Activated CD4-positive, alpha-beta T cell treated with anti-CD3 and anti-CD28 coated beads for 4 hours (primary cell): ENCODE results near the gene ERV3-1.
"Not testable (repeated sequence)": the region's sequence is repeated elsewhere in the genome, so short reads cannot be mapped to it uniquely, and the experiment has no call there.

Experiments
- DNase-seq, 2 donors: peaks; one replicate each; pipeline ENCODE4 v3.0.0-alpha.2; 2020

Gene ERV3-1, protein sequence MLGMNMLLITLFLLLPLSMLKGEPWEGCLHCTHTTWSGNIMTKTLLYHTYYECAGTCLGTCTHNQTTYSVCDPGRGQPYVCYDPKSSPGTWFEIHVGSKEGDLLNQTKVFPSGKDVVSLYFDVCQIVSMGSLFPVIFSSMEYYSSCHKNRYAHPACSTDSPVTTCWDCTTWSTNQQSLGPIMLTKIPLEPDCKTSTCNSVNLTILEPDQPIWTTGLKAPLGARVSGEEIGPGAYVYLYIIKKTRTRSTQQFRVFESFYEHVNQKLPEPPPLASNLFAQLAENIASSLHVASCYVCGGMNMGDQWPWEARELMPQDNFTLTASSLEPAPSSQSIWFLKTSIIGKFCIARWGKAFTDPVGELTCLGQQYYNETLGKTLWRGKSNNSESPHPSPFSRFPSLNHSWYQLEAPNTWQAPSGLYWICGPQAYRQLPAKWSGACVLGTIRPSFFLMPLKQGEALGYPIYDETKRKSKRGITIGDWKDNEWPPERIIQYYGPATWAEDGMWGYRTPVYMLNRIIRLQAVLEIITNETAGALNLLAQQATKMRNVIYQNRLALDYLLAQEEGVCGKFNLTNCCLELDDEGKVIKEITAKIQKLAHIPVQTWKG

DNA sequence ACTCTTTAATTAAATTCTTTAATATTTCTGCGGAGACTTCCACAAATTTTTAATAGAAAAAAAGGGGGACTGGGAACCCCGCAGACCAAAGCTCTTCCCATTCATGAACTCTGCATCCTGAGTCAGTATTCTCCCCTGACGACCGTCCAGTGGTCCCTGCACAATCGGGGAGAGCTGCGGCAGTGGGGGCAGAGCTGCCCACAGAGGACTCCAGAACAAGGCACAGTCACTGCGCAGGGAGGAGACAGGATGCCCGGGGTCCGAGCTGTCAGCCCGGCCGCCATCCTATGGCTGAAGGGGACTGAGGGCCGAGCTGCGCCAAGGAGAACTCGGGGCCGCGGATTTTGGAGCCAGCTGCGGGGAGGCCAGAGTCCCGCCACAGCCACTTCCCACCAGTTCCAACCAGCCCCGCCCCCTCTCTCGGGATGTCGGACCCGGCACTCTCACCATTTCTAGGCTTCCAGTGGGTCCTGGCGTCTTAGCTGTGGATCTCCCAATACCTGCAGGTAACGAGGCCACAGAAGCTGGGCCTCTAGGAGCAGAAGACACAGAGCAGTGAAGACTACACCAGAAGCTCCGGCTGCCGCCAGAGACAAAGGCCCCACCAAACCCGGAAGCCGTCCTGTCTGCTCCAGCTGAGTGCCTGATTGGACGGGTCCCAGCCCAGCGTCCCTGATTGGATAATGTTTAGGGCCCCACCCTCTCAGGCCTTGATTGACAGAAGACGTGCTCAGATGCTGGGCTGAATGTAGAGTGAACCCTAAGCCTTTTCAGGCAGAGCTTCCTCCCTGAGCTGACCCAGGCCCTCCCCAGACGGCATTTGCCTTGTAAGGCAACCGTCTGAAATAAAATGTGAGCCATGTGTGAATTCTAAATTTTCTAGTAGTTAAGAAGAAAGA lies at the start of gene ERV3-1:
ERV3-1 (minus strand) TSS at position 594 of the 899 bp plus-strand sequence. CDS start 13,661 bp downstream, outside the sequence.
- peak; percentile 91 to 92 for DNase-seq

DNA sequence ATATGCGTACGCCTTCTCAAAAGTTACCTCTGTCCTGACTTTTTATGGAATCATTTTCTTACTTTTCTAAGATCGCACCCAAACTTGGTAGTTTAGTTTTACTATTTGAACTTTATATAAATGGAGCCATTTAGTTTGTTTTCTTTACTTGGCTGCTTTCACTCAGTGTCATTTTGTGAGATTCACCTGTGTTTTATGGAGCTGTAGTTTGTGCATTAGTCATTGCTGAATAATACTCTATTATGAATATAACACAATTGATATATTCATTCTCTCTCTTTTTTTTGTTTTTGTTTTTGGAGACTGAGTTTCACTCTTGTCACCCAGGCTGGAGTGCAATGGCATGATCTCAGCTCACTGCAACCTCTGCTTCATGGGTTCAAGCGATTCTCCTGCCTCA lies 49.3 kb upstream of the ERV3-1 start:
- DNase-seq: not testable (repeated sequence)

DNA sequence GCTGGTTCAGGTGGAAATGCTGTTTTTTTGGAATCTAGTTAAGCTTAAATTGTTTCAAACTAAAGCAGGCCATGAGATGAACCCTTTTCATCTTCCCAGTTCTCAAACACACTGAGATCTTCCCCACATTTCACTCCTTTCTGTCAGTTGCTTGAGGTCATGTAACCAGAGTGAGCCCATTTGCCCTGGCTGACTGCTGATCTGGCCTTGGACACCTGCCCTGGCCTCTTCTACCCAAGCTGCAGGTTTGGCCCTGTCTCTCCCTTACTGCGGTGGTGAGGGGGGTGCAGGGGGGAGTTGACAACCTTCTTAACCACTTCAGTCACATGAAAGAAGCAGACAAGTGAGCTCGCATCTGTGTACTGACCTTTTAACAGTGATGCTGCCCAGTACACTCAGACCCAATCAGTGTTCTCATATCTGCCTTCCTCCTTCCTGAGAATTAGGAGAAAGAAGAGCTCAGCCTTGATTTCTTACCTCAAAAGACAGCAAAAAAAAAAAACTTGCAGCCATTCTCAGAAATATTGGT lies 48.0 kb upstream of the ERV3-1 start:
- DNase-seq: not testable (repeated sequence)

DNA sequence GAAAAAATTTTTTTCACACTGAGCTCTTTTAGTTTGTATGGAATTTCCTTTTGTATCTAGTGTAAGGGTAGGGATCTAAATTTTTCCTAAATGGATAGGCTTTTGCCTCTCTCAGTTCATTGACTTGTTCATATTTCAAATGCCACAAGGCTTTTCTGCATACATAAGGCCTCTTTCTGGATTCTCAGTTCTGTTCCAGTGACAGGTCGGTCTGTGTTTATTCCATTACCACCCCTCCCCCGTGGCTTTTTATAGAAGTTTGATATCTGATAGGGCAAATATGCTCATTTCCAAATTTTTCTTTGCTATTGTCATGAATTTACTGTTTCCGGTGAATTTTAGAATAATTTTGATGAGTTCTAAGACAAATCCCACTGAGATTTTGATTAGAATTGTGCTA lies 45.2 kb upstream of the ERV3-1 start:
- not testable (repeated sequence) for DNase-seq

DNA sequence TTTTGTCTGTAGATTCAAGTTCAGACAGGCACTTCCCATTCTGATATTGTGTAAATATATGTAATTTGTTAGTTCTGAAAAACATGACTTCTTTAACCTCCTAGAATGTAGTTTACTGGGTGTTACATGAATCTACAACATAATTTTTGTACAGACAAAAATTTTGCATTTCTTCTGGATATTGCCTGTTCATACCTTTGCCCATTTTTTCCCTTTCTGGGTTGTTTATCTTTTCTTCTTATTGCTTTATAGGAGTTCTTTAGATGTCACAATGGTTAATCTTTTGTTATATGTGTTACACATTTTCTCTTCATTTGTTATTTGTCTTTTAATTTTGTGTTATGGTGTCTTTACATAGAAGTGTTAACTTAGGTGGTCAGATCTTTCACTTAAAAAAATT lies 44.7 kb upstream of the ERV3-1 start:
- DNase-seq: not testable (repeated sequence)

DNA sequence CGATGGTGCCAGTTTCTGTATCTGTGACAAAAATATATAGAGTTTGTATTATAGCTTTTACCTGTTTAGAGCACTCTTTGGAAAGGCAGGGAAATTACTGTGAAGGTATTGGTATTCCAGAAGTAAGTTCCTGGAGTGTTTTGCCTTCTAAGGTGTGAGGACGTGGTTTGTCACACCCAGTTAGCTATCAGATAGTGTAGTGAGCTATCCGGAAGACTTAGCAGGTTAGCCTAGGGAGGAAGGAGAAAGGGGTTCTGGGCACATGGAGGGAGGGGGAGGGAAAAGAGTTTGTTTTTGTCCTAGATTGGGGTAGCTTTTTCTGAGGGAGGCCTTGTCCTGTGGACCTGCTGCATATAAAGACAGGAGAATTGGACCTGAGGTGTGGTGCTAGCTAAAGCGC lies 39.8 kb upstream of the ERV3-1 start:
- not testable (repeated sequence) for DNase-seq

DNA sequence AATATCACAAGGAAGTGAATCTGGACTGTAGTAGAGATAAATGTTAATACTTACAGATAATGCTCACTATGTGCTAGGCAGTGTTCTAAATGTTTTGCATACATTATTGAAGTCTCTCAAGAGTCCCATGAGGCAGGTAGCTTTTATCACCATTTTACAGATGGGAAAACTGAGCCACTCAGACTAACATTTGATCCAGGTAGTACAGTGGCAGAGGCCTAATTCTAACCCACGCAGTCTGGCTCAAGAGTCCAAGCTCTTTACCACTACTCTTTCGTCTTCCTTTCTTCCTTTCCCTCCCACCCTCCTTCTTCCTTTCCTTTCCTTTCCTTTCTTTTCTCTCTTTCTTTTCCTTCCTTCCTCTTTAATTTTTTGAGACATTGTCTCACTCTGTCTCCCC lies 39.1 kb upstream of the ERV3-1 start:
- DNase-seq: not testable (repeated sequence)

DNA sequence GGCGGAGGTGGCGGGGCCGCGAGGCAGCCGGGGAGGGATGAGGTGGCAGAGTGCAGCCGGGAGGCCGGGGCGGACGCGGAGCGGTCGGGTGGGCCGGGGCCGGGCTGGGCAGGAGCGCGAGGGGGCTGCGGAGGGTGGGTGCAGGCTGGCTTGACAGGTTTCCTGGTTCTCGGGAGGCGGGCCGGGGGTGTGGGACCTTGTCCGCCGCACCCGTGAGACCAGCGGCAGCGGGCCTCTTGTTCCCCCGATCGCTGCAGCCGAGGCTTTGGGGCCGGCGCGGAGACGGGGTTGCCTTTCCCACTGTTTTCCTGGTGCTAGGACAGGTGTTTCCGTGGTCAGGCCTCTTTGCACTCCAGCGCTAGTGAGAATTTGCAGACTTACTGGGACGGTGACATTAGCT lies 32.3 kb upstream of the ERV3-1 start:
- peak; percentile 13 to 15 for DNase-seq

DNA sequence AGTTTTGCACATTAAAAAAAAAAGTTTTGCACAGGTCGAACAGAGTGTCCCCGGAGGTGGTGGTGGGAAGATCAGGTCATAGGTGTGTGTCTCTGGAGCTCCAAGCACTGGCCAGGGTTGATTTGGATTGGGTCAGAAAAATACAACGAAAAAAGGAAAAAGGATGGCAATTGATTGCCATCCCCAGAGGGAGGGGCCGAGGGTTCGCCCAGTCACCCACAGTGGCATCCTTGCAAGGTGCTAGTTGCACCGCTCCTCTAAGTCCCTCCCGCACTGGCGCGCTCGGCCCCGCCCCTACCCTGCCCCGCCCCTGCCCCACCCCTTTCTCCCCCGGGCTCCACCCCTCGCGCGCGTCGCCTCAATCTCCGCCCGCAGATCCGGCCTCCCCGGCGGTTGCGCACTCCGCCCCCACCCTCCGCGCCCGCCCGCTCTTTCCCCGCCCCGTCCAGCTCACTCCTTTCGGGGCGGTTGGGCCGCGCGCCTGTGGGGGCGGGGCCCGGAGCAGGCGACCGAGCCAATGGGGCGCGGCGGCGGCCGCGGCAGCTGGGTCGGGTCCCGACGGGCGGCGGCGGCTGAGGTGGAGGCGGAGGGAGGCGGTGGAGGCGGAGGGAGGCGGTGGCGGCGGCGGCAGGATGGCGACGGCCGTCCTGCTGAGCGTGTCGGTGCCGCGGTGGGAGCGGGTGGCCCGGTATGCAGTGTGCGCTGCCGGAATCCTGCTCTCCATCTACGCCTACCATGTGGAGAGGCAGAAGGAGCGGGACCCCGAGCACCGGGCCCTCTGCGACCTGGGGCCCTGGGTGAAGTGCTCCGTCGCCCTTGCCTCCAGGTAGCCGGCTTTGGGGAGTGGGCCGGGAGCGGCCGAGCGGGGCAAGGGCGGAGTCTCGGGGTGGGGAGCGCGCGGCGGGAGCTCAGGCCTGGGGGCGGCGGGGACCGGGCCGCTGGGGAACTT lies 31.5 kb upstream of the ERV3-1 start:
- peak; percentile 93 to 94 for DNase-seq

DNA sequence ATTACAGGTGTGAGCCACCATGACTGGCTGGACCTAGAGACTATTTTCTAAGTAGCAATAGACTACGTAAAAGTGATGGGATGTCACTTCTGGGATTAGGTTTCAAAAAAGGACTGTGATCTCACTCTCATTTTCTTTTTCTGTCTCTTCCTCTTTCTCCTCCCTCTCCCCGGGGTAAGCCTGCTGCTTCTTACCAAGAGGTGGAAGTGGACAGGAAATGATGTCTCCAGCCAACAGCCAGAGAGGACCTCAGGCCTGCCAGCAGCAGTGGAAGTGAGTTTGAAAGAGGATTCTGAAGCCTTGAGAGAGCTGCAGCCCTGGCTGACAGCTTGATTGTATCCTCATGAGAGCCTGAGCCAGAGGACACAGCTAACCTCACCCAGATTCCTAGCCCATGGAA lies 30.0 kb upstream of the ERV3-1 start:
- not testable (repeated sequence) for DNase-seq

DNA sequence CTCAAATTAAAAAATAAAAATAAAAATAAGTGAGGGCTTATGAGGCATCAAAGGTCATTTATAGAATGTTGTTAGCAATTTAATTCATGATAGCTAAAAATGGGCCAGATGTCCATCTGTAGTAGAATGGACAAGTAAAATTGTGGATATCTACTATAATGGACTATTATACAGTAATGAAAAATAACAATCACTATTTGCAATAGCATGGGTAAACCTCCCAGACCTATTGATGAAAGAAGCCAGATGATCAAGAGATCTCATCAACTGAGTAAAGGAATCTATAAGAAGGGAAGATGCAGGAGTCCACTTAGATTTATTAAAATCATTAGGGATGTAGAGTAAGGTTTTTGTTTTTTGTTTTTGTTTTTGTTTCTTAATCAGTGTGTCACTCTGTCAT lies 29.0 kb upstream of the ERV3-1 start:
- not testable (repeated sequence) for DNase-seq

DNA sequence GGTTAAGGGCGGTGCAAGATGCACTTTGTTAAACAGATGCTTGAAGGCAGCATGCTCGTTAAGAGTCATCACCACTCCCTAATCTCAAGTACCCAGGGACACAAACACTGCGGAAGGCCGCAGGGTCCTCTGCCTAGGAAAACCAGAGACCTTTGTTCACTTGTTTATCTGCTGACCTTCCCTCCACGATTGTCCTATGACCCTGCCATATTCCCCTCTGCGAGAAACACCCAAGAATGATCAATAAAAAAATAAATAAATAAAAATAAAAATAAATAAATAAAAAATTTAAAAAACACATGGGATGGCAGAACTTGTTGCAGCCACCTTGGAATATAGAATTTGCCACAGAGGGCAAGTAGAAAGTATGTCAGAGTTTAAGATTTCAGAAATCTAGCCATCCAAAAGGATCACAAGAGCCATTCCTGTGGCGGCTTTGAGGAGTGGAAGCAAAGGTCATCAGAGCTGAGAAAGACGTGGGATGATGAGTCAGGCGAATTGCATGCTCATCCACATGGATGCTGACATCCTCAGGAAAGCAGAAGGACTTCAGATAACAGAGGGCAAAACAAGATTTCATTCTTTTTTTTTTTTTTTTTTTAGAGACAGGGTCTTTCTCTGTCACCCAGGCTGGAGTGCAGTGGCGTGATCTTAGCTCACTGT lies 27.8 kb upstream of the ERV3-1 start:
- DNase-seq: not testable (repeated sequence)

DNA sequence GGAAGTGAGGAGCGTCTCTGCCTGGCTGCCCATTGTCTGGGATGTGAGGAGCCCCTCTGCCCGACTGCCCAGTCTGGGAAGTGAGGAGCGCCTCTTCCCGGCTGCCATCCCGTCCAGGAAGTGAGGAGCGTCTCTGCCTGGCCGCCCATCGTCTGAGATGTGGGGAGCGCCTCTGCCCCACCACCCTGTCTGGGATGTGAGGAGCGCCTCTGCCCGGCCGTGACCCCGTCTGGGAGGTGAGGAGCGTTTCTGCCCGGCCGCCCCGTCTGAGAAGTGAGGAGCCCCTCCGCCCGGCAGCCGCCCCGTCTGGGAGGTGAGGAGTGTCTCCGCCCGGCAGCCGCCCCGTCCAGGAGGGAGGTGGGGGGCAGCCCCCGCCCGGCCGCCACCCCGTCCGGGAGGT lies 26.9 kb upstream of the ERV3-1 start:
- DNase-seq: not testable (repeated sequence)

DNA sequence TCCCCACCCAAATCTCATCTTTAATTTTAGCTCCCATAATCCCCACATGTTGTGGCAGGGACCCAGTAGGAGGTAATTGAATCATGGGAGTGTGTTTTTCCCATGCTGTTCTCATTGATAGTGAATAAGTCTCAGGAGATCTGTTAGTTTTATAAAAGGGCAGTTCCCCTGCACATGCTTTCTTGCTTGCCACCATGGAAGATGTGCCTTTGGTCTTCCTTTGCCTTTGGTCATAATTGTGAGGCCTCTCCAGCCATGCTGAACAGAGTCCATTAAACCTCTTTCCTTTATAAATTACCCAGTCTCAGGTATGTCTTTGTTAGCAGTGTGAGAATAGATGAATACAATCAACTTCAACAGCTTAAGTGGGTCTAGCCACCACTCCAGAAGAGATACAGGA lies 18.5 kb upstream of the ERV3-1 start:
- not testable (repeated sequence) for DNase-seq

DNA sequence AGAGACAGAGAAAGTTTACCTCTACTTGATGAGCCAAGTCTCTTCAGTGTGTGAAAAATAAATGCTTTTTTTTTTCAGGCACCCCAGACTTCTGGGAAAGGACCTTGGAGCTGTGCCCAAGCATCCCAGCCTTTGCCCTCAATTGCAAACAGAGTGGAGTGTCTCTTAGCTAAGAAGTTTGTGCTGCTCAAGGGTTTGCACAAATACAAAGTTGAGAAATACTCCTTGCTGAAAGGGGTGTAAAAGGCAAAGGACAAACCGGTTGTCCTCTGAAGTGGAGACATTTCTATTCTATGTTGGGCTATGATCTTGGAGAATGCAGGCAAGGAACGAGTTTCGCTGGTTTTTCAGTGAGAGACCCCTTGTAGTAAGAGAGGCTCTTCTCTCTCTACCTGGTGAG lies 14.5 kb upstream of the ERV3-1 start:
- DNase-seq: not testable (repeated sequence)

DNA sequence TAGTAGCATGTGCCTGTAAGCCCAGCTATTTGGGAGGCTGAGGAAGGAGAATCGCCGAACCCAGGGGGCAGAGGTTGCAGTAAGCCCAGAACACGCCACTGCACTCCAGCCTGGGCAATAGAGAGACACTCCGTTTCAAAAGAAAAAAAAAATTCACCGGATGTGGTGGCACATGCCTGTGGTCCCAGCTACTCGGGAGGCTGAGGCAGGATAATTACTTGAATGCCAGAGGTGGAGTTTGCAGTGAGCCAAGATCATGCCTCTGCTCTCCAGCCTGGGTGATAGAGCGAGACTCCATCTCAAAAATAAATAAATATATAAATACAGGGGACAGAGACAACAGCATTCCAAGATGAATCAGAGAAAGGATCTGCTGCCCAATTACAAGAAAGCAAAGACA lies 3.4 kb upstream of the ERV3-1 start:
- not testable (repeated sequence) for DNase-seq

DNA sequence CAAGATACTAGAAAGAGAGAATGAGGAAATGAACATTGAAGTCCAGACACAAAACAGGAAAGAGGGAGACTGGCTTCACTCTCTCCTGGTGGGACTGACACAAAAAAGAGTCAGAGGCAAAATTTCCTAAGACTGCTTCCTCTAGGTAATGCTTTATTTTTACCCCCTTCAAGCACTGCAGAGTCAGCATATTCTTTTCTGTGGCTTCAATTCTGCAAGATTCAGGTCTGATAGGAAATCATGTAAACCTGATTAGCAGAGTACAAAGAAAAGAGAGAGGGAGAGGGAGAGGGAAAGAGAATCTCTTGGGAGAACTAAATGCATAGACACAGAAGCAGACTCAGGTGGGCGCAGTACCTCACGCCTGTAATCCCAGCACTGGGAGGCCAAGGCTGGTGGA lies 2.9 kb upstream of the ERV3-1 start:
- DNase-seq: not testable (repeated sequence)

DNA sequence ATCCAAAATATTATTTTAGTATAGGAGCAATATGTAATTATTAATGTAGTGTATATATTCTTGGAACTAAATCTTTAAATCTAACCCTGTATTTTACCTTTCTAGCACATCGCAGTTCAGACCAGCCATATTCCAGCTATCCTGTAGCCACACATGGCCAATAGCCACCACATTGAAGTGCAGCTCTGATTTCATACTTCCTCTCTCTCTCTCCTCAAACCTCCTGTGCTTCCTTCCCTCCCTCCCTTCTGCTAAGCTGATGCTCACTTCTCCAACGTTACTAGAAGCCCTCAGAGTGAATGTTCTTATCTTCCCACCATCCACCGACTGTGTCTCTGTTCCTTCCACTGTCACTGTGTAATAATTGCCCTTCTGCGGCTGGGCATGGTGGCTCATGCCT lies 549 bp upstream of the ERV3-1 start:
- DNase-seq: not testable (repeated sequence)

DNA sequence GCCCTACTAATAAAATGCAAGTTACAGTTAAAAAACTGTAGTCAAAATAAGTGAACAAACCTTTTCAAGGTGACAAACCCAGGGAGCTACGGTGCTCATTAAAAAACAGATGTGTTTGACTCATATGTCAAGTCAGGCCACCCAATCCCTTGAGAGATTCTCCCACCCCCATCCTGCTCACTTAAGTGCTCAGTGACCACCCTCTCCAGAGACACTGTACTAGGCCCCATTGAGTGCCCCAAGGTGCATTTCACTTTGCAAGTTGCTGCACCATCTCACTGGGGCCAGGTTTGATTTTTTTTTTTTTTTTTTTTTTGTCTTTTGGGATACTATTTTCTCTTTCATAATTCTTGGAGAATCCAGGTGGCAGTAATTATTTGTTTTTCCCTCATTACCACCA lies 1.9 kb downstream of the ERV3-1 start:
- no peak for DNase-seq

DNA sequence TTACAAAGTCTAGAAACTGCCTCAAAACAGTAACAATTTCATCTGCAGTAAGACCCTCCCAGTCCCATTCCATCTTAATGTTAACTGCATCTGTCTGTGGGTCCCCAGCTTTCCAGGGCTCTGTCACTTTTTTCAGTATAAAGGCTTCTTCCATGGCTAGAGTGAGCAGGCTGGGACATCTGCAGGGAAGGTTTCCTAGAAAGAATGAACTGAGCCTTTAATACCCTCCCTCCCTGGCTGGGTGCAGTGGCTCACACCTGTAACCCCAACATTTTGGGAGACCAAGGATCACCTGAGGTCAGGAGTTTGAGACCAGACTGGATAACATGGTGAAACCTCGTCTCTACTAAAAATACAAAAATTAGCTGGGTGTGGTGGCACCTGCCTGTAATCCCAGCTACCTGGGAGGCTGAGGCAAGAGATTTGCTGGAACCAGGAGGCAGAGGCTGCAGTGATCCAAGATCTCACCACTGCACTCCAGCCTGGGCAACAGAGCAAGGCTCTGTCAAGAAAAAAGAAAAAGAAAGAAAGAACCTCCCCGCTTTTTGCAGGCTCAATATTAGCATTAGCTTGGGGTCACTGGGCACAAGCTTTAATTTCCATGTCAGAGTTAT lies 3.4 kb downstream of the ERV3-1 start:
- DNase-seq: no peak

DNA sequence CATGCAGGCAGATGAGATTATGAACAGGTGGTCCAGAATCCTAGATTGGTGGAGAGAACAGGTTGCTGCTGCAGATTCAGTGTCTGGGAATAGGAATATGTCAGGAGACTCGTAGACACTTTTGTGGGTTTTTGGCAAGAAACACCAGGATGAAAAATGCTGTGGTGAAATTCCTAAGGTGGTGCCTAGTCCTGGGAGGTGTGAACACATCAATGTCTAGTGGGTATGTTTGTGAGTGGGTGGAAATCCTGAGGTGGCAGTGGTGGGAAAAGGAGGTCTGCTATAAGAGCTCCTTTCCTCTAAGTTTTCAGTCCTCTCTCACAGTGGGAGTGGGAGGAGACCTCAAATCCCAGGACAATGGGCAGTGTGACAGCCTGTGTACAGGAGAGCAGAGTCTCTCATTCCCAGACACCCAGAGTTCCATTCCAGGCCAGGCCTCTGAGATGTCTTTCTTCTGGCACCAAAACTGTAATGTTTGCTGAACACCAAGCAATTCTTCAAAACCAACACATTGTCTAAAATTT lies 5.1 kb downstream of the ERV3-1 start:
- no peak for DNase-seq
